ENCODE data around the gene ADAM8. TPM values are rescaled to one million over a fixed set of nuclear protein-coding genes. Genes with fewer than 3 reads are reported as not detected.

Gene ADAM8
- total and polyA plus RNA-seq, 2 of the 4 experiments (the other 2 are of a cell fraction): under 0.01 to 0.74 TPM

DNA sequence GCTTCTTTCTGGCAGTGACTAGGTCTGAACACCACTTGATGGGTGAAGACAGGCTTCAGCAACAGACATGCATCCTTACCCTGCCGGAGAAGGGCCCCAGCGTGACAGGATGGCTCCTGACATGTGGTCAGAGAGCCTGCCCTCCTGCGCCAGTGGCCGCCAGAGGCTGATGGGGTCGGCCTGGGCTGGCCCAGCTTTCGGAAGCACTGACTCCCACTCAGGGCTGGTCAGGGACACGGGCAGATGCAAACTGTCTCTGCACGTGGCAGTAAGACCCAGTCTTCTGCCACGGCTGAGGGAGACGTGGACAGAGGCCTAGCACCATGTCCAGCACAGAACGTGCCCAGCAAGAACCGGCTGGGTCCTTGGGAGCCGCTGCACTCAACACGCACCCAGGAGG lies 21.8 kb upstream of the ADAM8 start:
- Histone ChIP-seq H4K5ac (ENCODE audit: low read depth, low read length) (no peak overlapping the region), H2BK120ac (ENCODE audit: low read depth, low read length) (no peak overlapping the region), H3K4ac (ENCODE audit: low read depth, low read length) (no peak overlapping the region), H2AK9ac (replicated peaks; ENCODE audit: low read depth, low read length, poor library complexity) (no peak overlapping the region), H3K27ac (ENCODE audit: insufficient read depth, low read length) (no peak overlapping the region), H4K20me1 (ENCODE audit: insufficient read depth, low read length) (peaks cover 15% of the 10 kb centered on the region), H2AK5ac (ENCODE audit: low read depth, low read length) (no peak overlapping the region), H3K4me3 (ENCODE audit: insufficient read depth, low read depth, low read length) (no peak overlapping the region), H2BK5ac (ENCODE audit: low read depth, low read length, poor library complexity, severe bottlenecking) (no peak overlapping the region), H3K9ac (ENCODE audit: low read depth, low read length) (no peak overlapping the region), H3K9me3 (ENCODE audit: control insufficient read depth, insufficient read depth, low read length) (no peaks in the 10 kb centered on the region), H3K14ac (replicated peaks; ENCODE audit: low read depth, low read length) (no peak overlapping the region), H3K56ac (ENCODE audit: extremely low read depth, insufficient read depth, low read length) (no peak overlapping the region), H3K4me1 (ENCODE audit: control insufficient read depth, insufficient read depth, low read length) (peaks cover 2% of the 10 kb centered on the region; the same call in 1 of the 2 replicates), H2BK20ac (ENCODE audit: low read depth, low read length) (no peak overlapping the region), H3K79me1 (ENCODE audit: low read depth in 1 of 2, low read length in 2 of 2) (peaks cover 11 to 14% of the 10 kb centered on the region in 2 experiments; a peak in 3 of 4 replicates), H3K23ac (ENCODE audit: low read depth, low read length) (no peak overlapping the region), H2BK15ac (ENCODE audit: low read depth, low read length) (no peak overlapping the region), H2AFZ (replicated peaks; ENCODE audit: low read length, poor library complexity) (no peak overlapping the region), H3K9me1 (ENCODE audit: insufficient read depth, low read length) (peaks cover 2% of the 10 kb centered on the region; the same call in 1 of the 2 replicates), H3K4me2 (ENCODE audit: low read depth, low read length) (no peak overlapping the region), H4K91ac (ENCODE audit: insufficient read depth, low read depth, low read length) (no peak overlapping the region), H4K8ac (ENCODE audit: low read depth in 2 of 2, low read length in 2 of 2) (no peak overlapping the region), H3K27me3 (ENCODE audit: control insufficient read depth, insufficient read depth, low read length) (no peaks in the 10 kb centered on the region), H3K36me3 (ENCODE audit: control insufficient read depth, insufficient read depth, low read length) (peaks cover 62% of the 10 kb centered on the region), H3K18ac (ENCODE audit: low read depth, low read length) (no peak overlapping the region)
- dilution Hi-C loops (cut with HindIII; ENCODE audit: low sequenced_read_pairs, unreplicated experiment): no loop called here
- ATAC-seq (ENCODE audit: low read depth) (no peak), DNase-seq (no peak)
- WGBS, 2 experiments (ENCODE audit: extremely low coverage in 2 of 2, insufficient read length in 1 of 2): 96% methylated on average over 13 of the region's 14 CpGs; no CpG with 5 or more reads in 1 of the 2 experiments
- ChIA-PET CTCF (no interaction called here), POLR2A (ENCODE audit: unreplicated experiment) (no interaction called here)
- intact Hi-C loops (cut with micrococcal nuclease): no loop called here
- in situ Hi-C loops (cut with MboI; ENCODE audit: low sequenced_read_pairs): no loop called here
- BruUV-seq (replicated peaks): no TSS peak
- TF ChIP-seq, protein P1, sequence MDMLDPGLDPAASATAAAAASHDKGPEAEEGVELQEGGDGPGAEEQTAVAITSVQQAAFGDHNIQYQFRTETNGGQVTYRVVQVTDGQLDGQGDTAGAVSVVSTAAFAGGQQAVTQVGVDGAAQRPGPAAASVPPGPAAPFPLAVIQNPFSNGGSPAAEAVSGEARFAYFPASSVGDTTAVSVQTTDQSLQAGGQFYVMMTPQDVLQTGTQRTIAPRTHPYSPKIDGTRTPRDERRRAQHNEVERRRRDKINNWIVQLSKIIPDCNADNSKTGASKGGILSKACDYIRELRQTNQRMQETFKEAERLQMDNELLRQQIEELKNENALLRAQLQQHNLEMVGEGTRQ (IDR thresholded peaks at IDR 0.05; ENCODE audit: low read depth, low read length): no peak
- TF ChIP-seq CHD1 (IDR thresholded peaks at IDR 0.05; ENCODE audit: low read depth, low read length): no peak
- no peak for TF ChIP-seq BHLHE40 (IDR thresholded peaks at IDR 0.05; ENCODE audit: low read depth, low read length)
- no peak for TF ChIP-seq FOS (IDR thresholded peaks at IDR 0.05; ENCODE audit: low read depth, low read length)
- TF ChIP-seq RAD21 (IDR thresholded peaks at IDR 0.05; ENCODE audit: low read length): no peak
- no peak for TF ChIP-seq NFE2L2 (IDR thresholded peaks at IDR 0.05; ENCODE audit: low read depth, low read length)
- no peak for TF ChIP-seq RFX5 (IDR thresholded peaks at IDR 0.05; ENCODE audit: low read depth, low read length)
- no peak for TF ChIP-seq SMC3 (IDR thresholded peaks at IDR 0.05; ENCODE audit: low read depth, low read length)
- no peak for TF ChIP-seq CEBPB (IDR thresholded peaks at IDR 0.05; ENCODE audit: low read depth, low read length)
- TF ChIP-seq RCOR1 (IDR thresholded peaks at IDR 0.05; ENCODE audit: insufficient replicate concordance, low read length): no peak
- no peak for TF ChIP-seq POLR2A (IDR thresholded peaks at IDR 0.05; ENCODE audit: low read depth, low read length)
- no peak for TF ChIP-seq ELK1 (IDR thresholded peaks at IDR 0.05; ENCODE audit: borderline replicate concordance, low read depth, low read length)
- no peak for TF ChIP-seq MAFK (IDR thresholded peaks at IDR 0.05; ENCODE audit: low read depth, low read length)
- no peak for TF ChIP-seq CTCF (conservative IDR thresholded peaks at IDR 0.05; ENCODE audit: low read depth, low read length)
